Right lung (tissue), 5 donors: ENCODE results near the gene VTI1A. TPM values are rescaled to one million over a fixed set of nuclear protein-coding genes. Genes with fewer than 3 reads are reported as not detected.

ENCODE experiments used
- DNase-seq, 2 donors: peaks; one replicate each; pipeline ENCODE4 v3.0.0-alpha.2; 2013
- polyA plus RNA-seq, 5 donors: library from polyadenylated mRNA; unstranded; fragments of 120-200 nt; gene quantifications; one replicate each; pipeline versions ENCODE4 v1.2.1 to v1.2.3, GENCODE V29; 2013; ENCODE audit warnings: inconsistent platforms in 1 of 5, low replicate concordance in 1 of 5; ENCODE audit not compliant: insufficient read length in 5 of 5, insufficient read depth in 1 of 5

VTI1A gene
- polyA plus RNA-seq, 5 donors, result 13.9 to 19.3 (median 15.6) TPM

DNA sequence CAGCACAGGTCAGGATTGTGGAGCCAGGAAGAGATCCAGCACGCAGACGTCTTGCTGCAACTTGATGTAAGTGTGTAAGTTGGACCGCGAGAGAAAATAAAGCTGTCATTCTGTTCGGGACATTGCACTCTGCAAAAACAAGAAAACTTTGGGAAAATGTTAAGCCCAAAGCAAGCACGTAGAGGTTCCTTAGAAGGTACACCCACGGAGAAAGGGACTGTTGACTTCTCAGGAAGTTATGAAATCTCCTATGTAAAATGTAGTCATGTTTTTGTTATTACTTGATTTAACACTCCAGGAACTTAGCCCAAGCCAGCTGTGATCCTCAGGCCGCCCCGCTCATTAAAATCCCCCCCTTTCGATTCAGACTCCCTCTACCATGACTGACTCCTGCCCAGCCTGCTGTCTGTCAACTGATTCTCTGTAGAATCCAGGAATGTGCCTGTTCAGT lies 307.0 kb downstream of the VTI1A start:
- DNase-seq, result no peak

DNA sequence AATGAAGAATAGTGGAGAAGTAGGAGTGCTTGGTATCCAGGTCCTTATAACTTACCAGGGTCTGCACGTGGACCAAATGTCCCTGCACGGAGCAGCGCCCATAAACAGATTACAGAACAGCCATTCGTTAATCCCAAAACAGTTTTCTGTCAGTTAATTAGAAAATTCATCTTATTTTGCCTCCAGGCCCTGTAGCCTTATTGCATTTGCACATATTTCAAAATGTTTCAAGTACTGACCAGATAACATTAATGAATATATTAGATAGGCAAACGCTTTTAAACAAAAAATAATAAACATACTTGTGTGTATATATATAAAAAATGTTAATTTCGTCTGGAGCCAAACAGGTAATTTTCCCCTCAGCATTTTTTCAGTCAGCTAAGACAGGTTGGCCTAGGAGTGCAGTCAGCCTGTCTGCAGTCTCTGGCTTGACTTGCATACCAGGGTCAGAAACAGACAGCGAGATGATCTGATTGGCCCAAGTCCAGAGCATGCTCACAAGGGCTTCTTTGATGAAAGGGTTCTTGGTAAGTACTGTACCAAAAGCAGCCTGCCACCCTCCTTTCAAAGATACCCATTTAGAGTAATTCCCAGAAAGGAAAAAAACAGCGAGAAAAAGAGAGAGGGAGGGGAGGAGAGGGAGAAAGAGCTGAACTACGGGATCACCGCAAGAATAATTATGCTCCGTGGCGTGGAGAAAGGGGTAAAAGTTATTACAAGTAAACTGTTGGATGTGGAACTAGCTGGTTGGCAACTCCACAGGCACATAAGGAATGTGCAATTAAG lies 308.6 kb downstream of the VTI1A start:
- DNase-seq, result no peak

DNA sequence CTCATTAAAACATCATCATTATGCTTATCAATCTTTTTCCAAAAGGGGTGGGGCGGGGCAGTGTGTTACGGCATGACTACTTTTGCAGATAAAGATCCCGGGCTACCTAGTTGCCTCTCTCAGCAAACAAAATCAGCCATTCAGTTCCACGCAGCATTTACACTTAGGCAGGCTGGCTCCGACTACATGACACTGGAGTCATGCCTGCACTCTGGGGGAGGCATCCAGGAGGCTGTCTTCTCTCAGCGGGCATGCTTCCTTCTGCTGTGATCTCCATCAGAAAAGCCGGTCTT lies 309.2 kb downstream of the VTI1A start:
- no peak for DNase-seq

DNA sequence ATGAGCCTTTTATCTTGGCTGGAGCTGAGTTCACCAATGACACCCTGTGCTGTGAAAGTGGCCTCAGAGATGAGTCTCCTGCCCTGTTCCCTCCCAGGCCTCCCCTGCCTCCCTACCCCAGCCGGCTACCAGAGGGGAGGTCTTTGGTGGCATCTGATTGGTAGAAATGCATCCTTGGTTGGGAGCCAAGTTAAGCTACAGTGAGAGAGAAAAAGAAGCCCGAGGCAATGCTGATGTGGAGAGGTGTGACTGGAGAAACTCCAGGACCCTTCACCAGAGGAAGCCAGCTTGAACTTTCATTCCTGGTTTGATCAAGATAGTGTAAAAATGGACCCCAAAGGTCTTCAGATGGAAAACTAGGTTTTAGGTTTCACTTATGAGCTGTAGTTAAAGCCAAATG lies 311.9 kb downstream of the VTI1A start:
- no peak for DNase-seq

DNA sequence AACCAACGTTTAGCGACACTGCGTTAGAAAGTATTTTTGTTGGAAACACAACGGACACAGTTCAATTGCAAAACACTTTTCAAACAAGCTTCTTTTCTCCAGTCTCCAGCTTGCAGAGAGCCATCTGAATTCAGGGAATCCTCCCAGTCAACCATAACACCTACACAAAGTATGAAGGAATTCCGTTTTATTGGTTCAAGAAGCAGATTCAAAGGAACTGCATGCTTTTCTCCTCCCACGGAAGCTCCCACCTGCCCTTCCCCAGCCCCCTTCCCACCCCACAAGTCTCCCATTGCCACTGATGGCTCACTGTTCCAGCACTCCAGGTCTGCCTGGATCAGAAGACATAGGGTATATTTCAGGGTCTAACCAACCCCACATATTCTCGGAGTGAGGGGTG lies 312.5 kb downstream of the VTI1A start:
- no peak for DNase-seq

DNA sequence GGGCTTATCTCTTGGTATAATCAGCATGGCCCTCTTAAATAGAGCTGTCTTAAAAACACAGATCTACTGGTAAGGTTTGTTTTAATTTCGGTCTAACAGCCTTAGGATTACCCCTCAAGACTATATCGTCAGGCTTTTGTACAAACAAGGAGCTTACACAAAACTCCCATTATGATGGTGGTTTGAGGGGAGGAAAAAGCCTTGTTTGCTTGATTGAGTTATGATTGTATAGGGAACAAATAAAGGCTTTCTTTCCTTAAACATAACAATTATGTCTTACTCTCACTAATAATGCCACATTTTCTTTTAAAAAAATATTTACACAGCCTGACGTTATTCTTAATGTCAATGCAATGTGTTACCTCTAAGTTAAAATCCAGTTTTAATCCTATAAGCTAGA lies 314.2 kb downstream of the VTI1A start:
- no peak for DNase-seq

DNA sequence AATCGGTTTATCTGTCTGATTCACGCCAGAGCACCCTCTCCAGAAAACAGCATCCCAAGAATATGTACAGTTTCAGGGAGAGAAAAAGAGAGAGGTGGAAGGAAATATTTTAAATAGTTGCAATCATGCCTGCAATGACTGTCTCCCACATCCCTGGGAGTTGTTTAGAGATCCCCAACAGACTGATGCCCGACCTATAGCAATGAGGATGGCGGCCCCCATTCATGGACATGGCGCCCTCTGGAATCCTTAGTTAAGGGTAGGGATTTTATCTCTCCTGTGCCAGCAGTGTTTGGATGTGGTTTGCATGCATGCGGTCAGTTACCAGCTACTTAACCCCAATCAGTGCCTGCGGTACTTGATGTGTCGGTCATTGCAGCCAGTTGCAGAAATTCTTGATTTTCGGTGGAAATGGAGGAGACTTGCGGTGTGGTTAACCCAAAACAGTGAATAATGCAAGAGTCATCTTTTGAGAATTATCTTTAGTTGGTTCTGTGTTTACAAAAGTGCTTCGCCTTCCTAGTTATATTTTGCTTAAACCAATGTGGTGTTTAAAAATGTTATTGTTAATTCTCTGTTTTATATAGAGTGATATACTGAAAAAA lies 317.0 kb downstream of the VTI1A start:
- no peak for DNase-seq

DNA sequence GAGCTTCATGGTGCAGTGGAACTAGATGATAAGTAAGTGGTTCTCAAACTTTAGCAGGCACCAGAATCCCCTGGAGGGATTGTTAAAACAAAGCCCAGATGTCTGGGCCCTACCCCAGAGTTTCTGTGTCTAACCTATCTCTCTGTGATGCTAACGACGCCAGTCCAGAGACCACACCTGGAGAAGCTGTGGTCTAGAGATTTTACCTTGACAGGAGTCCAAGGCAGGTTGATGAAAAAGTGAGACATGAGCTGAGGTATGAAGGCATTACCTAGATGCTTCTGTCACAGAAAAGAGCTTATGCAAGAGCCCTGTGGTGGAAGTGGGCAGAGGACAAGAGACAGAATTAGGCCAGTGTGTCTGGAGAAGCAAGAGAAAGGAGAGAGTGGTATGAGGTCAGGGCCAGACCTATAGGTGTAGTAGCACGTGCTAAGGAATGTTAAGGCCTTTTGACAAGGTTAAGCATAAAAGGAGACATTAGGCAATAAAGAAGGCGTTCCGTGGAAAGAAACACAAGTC lies 318.8 kb downstream of the VTI1A start:
- no peak for DNase-seq

DNA sequence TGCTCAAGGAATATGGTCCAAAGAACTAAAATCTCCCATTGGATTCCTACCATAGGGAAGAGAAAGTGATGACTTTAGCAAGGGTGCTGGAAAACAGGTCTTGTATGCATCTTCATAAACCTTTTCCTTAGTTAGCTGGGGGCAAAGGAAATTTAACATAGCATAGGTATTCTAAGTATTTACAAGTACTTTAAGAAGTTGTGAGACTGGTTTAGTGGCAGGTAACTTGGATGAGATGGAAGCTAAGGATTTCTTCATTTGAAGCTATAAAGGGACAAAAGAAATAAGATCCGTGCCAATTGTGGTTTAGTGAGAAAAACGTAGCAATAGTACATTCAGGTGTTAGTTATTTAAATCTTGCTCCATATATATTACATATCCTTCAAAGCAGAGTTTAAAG lies 319.6 kb downstream of the VTI1A start:
- DNase-seq, result no peak

DNA sequence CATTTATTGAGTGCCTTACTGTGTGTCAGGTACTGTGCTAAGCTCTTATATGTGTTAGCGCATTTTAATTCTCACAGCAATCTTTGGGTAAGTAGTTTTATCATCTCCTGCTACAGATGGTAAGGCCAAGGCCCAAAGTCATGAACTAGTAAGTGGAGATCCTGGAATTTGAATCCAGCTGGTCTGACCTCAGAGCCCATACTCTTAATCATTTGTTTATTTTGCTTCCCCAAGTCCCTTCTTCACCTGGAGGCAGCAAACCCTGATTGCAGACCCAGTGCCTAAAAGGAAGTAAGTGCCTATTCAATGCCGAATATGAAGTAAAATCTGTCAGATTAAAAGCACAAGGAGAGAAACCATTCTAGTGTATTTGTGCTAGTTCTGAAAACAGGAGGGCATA lies 320.1 kb downstream of the VTI1A start:
- no peak for DNase-seq

DNA sequence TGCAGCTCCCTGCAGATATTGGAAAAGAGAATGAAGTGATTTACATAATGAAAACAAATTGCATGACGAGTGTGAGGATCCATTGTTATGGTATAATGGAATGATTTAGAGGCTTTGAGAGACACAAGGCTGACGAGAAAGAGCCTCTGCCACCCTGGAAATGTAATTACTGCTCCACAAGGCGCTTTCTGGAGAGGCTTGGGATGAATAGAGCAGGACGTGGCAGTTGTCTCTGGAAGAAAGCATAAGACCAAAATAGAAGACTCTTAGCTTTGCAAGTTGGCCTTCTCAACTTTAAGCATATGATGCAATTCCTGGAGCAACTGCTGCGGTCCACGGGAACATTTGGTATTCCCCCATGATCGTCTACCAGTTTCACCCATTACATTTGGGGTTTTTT lies 321.1 kb downstream of the VTI1A start:
- DNase-seq, result no peak

DNA sequence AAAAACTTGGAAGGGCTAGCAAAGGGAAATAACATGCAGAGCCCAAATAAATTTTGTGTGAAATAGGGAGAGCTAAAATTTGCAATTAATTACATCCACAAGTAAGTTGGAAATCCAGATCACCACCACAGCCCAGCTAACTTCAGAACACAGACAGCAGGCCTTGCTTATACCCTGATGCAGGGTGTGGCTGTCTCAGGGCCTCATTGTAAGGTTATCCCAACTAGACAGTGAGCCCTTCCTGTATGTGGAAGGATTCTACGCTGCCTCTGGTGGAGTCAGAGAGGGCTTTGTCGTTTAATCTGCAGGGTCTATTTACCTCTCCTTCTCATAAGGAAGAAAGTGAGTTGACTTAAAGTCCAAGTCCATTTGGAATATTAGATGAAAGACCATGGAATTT lies 322.1 kb downstream of the VTI1A start:
- DNase-seq, result no peak

DNA sequence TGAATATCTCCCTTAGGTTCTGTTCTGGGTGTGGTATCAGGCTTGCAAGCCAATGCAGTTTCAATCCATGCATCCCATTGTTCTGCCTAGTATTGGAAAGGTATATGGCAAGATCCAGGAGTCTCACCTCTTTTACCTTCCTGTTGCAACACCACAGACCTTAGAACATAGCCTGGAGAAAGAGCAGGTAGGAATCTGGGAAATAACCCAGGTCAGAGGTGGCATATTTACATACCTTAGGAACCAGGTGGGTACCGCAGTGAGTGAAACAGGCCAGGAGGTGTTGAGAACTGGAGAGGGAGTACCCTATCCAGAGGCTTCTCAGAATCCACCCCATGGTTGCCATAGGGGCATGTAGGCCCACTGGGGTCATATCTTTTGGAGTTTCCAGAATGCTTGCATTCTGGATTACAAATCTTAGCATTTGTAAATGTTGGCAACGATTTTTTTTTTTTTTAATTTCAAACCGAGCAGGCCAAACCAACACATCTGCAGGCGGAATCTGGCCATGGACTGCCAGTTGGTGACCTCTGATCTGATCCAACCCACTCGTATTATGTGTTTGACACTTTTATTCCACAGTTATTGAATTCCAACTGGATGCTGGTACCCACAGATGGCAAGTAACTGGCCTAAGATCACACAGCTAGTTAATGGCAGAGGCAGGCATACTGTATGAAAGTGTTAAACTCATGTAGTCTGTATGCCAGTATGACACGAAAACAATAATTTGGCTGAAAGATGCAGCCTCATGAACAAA lies 322.8 kb downstream of the VTI1A start:
- DNase-seq, result no peak

DNA sequence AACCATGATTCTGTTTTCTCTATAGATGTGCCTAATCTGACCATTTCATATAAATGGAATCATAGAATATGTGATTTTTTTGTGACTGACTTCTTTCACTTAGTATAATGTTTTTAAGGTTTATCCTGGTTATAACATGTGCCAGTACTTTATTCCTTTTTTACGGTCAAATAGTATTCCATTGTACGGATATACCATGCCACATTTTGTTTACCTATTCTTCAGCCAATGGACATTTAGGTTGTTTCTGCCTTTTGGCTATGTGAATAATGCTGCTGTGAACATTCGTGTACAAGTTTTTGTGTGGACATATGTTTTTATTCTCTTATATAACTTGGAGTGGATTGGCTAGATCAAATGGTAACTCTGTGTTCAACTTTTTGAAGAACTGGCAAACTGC lies 324.7 kb downstream of the VTI1A start:
- no peak for DNase-seq

DNA sequence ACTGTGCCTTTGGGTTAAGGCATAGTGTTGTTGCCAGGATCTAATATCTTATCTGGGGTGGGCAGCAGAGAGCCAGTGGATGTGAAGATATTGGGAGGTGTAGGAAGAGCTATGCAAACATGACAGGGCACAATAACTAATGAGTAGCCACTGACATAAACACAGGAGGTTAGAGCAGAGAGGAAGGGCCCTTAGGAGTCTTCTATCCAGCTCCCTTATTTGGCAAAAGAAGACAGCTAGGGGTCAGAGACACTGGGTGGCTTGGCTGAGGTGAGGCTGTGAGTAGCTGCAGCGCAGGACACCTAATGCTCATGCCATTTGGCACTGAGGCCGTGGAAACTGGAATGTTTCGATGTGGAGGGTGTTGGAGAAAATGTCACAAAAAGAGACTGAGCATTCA lies 326.8 kb downstream of the VTI1A start:
- DNase-seq, result no peak

DNA sequence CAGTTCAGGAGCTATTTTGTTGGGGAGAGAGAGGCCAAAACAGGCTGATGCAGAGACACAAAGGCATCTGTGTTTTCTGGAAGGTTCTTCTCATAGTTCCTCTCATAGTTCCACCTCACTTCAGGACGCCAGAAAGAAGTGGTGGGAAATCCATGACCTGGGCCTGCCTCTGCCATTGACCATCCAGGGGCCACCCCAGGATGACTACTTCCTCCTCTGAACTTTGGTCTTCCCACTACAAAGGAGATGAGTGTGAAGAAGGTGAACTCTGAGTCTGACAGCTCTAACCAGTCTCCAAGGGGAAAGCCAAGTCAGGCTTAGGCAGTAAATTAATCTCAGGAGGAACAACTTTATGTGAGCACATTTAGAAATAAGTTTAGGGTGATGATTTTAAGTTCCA lies 327.2 kb downstream of the VTI1A start:
- DNase-seq, result no peak

DNA sequence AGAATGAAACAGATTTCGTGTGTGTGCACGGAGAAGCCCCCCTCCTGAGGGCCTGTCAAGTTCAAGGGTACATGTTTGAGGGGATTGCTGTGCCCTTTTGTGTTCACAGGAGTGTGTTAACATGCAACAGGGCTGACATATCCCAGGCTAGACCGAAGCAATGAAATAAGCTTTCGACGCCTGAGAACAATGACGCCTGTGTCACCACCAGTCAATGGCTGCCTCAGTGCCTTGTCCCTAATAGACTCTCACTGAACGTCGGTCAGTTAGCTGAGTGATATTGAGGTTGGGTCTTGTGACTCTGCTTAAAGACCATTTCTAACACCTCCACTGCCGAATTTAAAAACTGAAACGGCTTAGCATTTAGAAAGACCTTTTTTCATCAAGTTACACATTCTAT lies 327.8 kb downstream of the VTI1A start:
- no peak for DNase-seq

DNA sequence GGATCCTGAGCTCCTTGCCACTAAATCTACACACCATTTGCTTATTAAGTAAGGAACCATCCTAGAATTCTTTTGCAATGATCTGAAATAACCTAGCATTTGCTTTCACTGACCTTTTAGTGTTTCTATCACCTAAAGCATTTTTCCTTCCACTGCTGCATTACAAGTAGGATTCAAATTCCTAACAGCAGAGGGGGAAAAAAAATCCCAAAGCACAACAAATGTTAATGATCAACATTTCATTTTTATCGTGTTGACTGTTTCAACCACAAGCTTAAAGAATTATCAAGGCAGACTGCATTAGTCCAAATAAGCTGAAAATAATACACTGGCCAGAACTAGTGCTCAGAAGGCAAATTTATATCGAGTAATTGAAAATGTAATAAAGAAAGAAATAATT lies 328.4 kb downstream of the VTI1A start:
- DNase-seq, result no peak

DNA sequence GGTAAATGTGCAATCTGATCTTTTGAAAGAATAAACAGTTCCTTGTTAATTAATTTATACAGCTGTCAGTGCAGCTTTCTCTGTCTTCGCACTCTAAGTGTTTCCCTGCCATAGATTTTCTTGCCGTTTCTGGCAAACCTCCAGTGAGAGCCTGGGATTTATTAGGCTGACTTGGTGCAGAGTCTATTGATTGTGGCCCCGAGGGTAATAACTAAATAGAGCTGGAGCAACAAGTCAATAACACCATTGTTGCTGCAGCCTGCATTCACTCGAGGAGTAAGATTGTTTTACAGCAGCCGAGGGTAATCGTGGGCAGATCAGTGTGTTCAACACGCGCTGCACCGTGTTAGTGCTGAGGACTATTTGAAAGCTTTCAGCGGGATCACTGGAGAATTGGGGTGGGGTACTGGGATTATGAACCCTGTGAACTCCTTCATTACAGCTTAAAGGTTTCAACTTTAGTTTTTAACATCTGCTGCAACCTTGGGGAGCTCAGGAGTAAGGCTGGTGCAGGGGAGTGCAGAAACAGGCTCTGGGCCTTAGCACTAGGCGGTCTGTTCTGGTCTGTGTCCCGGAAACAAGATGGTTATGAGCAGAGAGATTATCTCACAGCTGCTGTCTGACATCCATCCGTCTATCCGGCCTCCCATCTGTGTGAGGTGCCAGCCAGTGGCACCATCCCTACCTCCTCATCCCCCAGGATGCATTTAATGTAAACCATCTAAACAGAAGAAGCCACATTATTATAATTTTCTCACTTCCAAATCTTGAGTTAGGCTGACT lies 329.1 kb downstream of the VTI1A start:
- no peak for DNase-seq

DNA sequence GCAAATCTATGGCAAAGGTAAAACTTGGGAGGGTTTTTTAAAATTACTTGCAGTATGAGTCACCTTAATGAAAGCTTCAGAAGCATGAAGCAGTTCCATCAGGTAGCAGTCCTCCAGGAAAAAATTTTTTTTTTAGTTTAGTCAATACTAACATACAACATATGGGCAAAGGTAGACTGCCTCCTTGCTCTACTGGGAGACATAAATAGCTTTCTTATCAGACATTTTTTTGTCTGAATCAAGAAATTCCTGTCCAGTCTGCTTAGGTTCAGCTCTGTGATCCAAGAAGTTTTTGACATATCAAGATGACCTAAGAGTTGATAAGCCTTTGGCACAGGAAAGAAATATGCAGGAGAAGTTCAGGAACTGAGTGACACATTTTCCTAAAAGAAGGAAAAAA lies 331.6 kb downstream of the VTI1A start:
- DNase-seq, result no peak

DNA sequence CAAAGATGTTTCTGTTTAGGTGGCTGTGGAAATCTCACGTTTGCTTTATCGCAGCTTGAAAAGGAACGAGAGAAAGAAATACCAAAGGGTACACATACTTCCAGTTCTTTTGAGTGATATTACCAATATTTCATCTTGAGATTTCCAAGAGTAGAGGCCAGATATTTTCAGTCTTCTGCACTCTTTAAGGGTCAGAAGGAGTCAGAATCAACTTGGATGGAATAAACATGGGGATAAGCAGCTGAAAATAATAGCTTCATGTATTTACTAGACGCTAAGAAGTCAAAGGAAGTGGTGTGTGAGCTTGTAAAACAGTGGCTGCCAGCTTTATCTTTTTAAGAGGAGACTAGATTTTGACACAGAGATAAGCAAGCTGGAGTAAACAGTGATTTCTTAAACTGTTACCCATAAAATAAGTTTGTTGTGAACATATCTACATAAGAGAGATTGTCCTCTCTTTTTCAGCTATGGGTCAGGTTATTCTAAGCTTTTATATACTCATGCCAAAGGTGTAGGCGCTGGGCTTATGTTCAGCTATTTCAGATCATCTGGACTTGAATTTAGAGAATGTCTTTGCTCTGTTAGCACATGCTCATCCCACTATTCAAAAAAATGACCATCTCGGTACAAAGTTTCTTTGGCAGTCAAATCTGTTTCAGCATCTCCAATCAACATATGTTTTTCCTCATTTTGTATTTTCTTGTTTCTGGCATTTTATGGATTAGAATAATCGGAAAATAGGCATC lies 332.2 kb downstream of the VTI1A start:
- DNase-seq, result peak in 1 of 2 donors; percentile 40
